Epithelial cell of esophagus (primary cell): ENCODE results near the gene FAM171A2.

Experiments
- DNase-seq: peaks from one replicate; pipeline ENCODE4 v3.0.0; 2010; ENCODE audit warnings: low read depth
- H3K4me3 ChIP-seq: 2 replicates; pipeline ENCODE4 v1.5.1; 2011; ENCODE audit warnings: mild to moderate bottlenecking, low read length, control low read depth
- CTCF ChIP-seq: IDR thresholded peaks from 2 replicates; pipeline ENCODE4 v1.5.1; 2011; ENCODE audit warnings: low read depth, mild to moderate bottlenecking, low read length, control low read depth, inconsistent platforms; ENCODE audit not compliant: insufficient read depth; ENCODE audit errors: missing control alignments

The FAM171A2 gene

DNA sequence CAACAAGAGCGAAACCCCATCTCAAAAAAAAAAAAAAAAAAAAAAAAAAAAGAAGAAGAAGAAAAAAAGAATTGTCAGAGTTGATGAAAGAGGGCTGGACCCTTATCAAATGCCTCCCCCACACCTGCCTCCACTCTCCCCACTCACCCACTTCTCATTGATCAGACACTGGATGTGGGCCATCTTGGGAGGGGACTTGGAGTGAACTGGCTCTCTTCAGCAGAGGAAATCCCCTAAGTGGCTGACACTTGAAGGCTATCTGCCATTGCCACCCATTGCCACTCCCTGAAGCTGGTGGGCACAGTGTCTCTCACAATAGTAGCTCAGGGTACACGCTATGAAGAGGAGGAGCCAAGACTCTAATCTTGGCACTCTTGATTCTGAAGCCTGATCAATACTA, 24.2 kb upstream of the FAM171A2 start:
- TF ChIP-seq CTCF, result no peak
- no peak overlapping the region for H3K4me3 ChIP-seq
- DNase-seq, result no peak

GRCh38 chr17:44386182-44386525, 22.5 kb upstream of the FAM171A2 start:
- no peak for TF ChIP-seq CTCF
- no peak for DNase-seq
- H3K4me3 ChIP-seq, result peak overlapping the region; percentile 55

- TF ChIP-seq CTCF, result no peak
- DNase-seq, result peak; percentile 76
- peak overlapping the region; percentile 55 for H3K4me3 ChIP-seq
These were observed 21.9 kb upstream of the FAM171A2 start for GRCh38 chr17:44385287-44386181.

DNA sequence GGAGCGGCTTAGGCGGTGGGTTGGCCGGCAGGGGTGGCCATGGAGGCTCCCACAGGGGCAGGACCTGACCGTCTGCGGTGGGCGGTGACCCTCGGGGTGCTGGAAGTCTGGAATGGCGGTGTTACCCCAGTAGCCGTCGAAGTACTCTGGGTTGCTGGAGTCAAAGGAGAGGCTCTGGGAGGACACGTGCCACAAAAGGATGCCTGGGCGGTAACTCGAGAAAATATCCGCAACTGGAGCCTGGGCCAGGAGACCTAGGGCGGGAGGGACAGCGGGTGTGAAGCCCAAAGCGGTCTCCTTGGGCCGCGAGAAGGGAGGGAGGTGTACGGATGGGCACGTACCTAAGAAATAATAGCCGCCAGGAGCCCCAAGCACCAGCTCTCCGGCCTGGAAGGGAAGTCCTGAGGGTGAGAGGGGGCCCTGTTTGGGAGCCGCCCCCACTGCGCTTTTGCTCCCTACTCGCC, 21.2 kb upstream of the FAM171A2 start:
- H3K4me3 ChIP-seq, result peak overlapping the region; percentile 31
- no peak for TF ChIP-seq CTCF
- no peak for DNase-seq

DNA sequence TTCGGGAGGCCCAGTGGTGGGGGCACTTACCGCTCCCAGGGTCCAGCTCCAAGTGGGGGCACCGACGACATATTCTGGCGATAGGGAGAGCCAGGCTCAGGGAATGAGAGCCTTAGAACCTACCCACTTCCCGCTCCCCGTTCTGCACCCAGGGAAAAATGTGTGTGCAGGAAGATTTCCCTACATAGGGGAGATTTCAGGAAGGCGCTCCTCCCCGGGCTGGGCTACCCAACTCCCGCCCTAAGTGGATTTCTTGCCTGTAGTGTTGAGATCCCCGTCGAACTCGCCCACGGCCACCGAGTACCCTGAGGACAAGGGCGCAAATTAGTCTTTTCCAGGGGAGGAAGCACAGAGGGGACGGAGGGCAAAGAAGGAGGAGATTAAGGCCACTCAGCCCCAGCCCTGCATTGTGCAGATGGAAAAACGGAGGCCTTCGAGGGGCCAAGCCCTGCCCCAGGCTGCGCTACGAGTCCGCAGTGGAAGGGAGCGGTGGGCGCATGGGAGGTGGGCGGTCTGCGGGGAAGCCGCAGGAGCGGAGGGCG, 20.7 kb upstream of the FAM171A2 start:
- no peak overlapping the region for H3K4me3 ChIP-seq
- no peak for TF ChIP-seq CTCF
- DNase-seq, result no peak

DNA sequence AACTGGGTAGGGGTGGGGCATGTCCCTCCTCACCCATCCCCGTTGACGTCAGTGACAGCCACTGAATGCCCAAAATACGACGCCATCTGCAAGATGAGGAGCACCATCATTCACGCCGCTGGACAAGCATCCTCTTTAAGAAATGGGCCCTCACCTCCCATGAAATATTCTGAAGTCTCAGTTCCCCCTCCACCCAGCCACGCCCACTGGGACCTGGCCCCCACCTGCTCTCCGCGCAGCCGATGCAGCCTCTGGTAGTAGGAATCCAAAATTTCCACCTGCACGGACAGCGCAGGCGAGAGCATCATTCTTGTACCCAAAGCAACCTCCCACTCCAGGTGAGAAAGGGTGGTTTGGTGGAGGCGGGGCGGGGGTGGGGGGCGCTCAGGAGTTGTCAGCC, 20.2 kb upstream of the FAM171A2 start:
- no peak for TF ChIP-seq CTCF
- no peak overlapping the region for H3K4me3 ChIP-seq
- DNase-seq, result no peak

GRCh38 chr17:44383363-44383762, 19.7 kb upstream of the FAM171A2 start:
- no peak overlapping the region for H3K4me3 ChIP-seq
- no peak for TF ChIP-seq CTCF
- no peak for DNase-seq
